Endothelial cell of umbilical vein (primary cell): ENCODE measurements around the gene NCKAP5.

Source experiments
- EZH2 ChIP-seq: IDR thresholded peaks from 2 replicates; pipeline ENCODE4 v1.6.1; 2012; ENCODE audit warnings: borderline replicate concordance, low read depth, mild to moderate bottlenecking, moderate library complexity, low read length, inconsistent platforms; ENCODE audit not compliant: severe bottlenecking
- FOS ChIP-seq: IDR thresholded peaks from 2 replicates; pipeline ENCODE4 v1.6.1; 2011; ENCODE audit warnings: mild to moderate bottlenecking, low read length, moderate library complexity, borderline replicate concordance; ENCODE audit not compliant: insufficient read depth
- GATA2 ChIP-seq: IDR thresholded peaks from 2 replicates; pipeline ENCODE4 v1.7.0; 2011; ENCODE audit warnings: low read depth, mild to moderate bottlenecking, moderate library complexity, mixed read lengths, low read length; ENCODE audit not compliant: insufficient read length, insufficient read depth
- JUN ChIP-seq: IDR thresholded peaks from 2 replicates; pipeline ENCODE4 v1.6.1; 2011; ENCODE audit warnings: borderline replicate concordance, low read depth; ENCODE audit not compliant: insufficient read length, insufficient read depth
- MYC ChIP-seq: IDR thresholded peaks from one replicate; pipeline ENCODE4 v1.6.1; 2011; ENCODE audit warnings: mild to moderate bottlenecking, low read depth, low read length
- POLR2A ChIP-seq: IDR thresholded peaks from 2 replicates; pipeline ENCODE4 v1.6.1; 2012; ENCODE audit warnings: low read depth, mild to moderate bottlenecking, control low read depth, low read length
- POLR2AphosphoS5 ChIP-seq: IDR thresholded peaks from 2 replicates; pipeline ENCODE4 v1.6.1; 2012; ENCODE audit warnings: low read depth, mild to moderate bottlenecking, control low read depth, low read length, moderate library complexity; ENCODE audit not compliant: insufficient read depth
- TF ChIP-seq, protein P1 (sequence below), 2 donors: IDR thresholded peaks; 1 replicate in 1 of 2; 2 replicates in 1 of 2; pipeline ENCODE4 v1.5.1; 2011; ENCODE audit warnings: low read length in 2 of 2, mild to moderate bottlenecking in 2 of 2, moderate library complexity in 2 of 2, control low read depth in 1 of 2, inconsistent platforms in 1 of 2, low read depth in 1 of 2; ENCODE audit not compliant: insufficient read depth in 1 of 2; ENCODE audit errors: extremely low read depth in 1 of 2
- TF ChIP-seq, protein P2 (sequence below): IDR thresholded peaks from 2 replicates; pipeline ENCODE4 v1.6.1; 2011; ENCODE audit not compliant: insufficient read depth, insufficient read length

DNA sequence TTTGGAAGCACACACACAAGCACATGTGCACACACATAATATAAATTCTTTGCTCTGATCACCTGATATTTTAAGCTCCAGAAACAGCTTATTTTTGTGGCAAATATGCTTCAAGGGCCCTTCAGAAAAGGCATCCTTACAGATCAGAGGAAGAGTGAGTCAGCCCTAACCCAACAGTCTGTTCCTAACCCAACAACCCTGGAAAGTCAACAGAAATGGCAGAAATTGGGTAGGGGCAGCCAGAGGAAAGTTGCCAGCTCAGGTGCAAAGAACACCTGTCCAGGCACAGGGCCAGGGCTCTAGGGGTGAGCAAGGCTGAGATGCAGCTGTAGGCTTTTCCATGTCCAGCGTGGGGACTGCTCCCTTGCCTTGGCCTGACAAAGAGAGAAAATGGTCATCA lies 6.4 kb upstream of the NCKAP5 start:
- TF ChIP-seq, protein P1, sequence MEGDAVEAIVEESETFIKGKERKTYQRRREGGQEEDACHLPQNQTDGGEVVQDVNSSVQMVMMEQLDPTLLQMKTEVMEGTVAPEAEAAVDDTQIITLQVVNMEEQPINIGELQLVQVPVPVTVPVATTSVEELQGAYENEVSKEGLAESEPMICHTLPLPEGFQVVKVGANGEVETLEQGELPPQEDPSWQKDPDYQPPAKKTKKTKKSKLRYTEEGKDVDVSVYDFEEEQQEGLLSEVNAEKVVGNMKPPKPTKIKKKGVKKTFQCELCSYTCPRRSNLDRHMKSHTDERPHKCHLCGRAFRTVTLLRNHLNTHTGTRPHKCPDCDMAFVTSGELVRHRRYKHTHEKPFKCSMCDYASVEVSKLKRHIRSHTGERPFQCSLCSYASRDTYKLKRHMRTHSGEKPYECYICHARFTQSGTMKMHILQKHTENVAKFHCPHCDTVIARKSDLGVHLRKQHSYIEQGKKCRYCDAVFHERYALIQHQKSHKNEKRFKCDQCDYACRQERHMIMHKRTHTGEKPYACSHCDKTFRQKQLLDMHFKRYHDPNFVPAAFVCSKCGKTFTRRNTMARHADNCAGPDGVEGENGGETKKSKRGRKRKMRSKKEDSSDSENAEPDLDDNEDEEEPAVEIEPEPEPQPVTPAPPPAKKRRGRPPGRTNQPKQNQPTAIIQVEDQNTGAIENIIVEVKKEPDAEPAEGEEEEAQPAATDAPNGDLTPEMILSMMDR (IDR thresholded peaks at IDR 0.05; ENCODE audit: extremely low read depth in 1 of 2, insufficient read depth in 1 of 2, low read depth in 1 of 2, low read length in 2 of 2): no peak
- TF ChIP-seq POLR2AphosphoS5 (no peak), POLR2A (no peak), MYC (no peak), EZH2 (no peak), JUN (no peak), FOS (peak; percentile 55), GATA2 (no peak)
- TF ChIP-seq, protein P2, sequence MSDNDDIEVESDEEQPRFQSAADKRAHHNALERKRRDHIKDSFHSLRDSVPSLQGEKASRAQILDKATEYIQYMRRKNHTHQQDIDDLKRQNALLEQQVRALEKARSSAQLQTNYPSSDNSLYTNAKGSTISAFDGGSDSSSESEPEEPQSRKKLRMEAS: no peak
